H1 (cell line): ENCODE measurements around the gene HS6ST3. TPM values are rescaled to one million over a fixed set of nuclear protein-coding genes. Genes with fewer than 3 reads are reported as not detected.

Source experiments
- CTCF ChIA-PET: fragments of 300-600 bp; sonication (Branson Sonifier 250); formaldehyde crosslinking; loops from one replicate; lab custom pipeline; 2021; ENCODE audit not compliant: partially characterized antibody; lab: Charles Lee
- POLR2A ChIA-PET: fragments of 300-600 bp; sonication (Branson Sonifier 250); formaldehyde crosslinking; loops from one replicate; lab custom pipeline; 2021; ENCODE audit warnings: inconsistent platforms; ENCODE audit not compliant: partially characterized antibody; lab: Charles Lee
- DNase-seq, 2 experiments: peaks; one replicate each; pipeline versions ENCODE4 v3.0.0 to v3.0.0-alpha.2; 2010 to 2022; ENCODE audit warnings: low spot score in 2 of 2, low read depth in 1 of 2, mixed read lengths in 1 of 2
- FAIRE-seq: peaks from 2 replicates; lab custom pipeline; 2011; peaks lifted over from hg19 to GRCh38; lab: Jason Lieb, UNC
- H2AFZ ChIP-seq: 2 replicates; pipeline ENCODE4 v1.8.1; 2012; ENCODE audit warnings: low read length, inconsistent platforms
- H2AK5ac ChIP-seq: 2 replicates; pipeline ENCODE4 v1.6.1; 2013; ENCODE audit warnings: low read depth, low read length
- H2BK120ac ChIP-seq: replicated peaks from 2 replicates; pipeline ENCODE3; 2013; ENCODE audit warnings: low read depth, low read length, inconsistent platforms
- H2BK12ac ChIP-seq: 2 replicates; pipeline ENCODE4 v1.6.1; 2013; ENCODE audit warnings: low read depth, low read length
- H2BK15ac ChIP-seq: 2 replicates; pipeline ENCODE4 v1.6.1; 2013; ENCODE audit warnings: low read length
- H2BK20ac ChIP-seq: 2 replicates; pipeline ENCODE4 v1.6.1; 2013; ENCODE audit warnings: low read length
- H2BK5ac ChIP-seq: 2 replicates; pipeline ENCODE4 v1.6.1; 2013; ENCODE audit warnings: low read depth, low read length
- H3K14ac ChIP-seq: 2 replicates; pipeline ENCODE4 v1.6.1; 2013; ENCODE audit warnings: inconsistent platforms; ENCODE audit not compliant: insufficient read length
- H3K18ac ChIP-seq: 2 replicates; pipeline ENCODE4 v1.6.1; 2013; ENCODE audit warnings: low read length; ENCODE audit errors: extremely low read depth
- H3K23ac ChIP-seq: 2 replicates; pipeline ENCODE4 v1.6.1; 2013; ENCODE audit warnings: inconsistent platforms; ENCODE audit not compliant: insufficient read length
- H3K23me2 ChIP-seq: 2 replicates; pipeline ENCODE4 v1.6.1; 2013; ENCODE audit warnings: low read depth, low read length
- H3K27ac ChIP-seq: 2 replicates; pipeline ENCODE4 v1.6.1; 2011; ENCODE audit warnings: low read depth, low read length, inconsistent platforms
- H3K27me3 ChIP-seq, 4 experiments: replicated peaks in 1 of 4; 1 replicate in 1 of 4; 2 replicates in 3 of 4; pipeline versions ENCODE4 v1.6.1 to v1.8.1; 2011 to 2013; ENCODE audit warnings: low read length in 3 of 4, mild to moderate bottlenecking in 3 of 4, inconsistent platforms in 2 of 4, mixed read lengths in 2 of 4, moderate library complexity in 1 of 4; ENCODE audit not compliant: control insufficient read depth in 3 of 4, insufficient read depth in 3 of 4; ENCODE audit errors: extremely low read depth in 1 of 4
- H3K36me3 ChIP-seq, 4 experiments: 2 replicates each; pipeline versions ENCODE4 v1.6.1 to v1.8.1; 2011 to 2013; ENCODE audit warnings: mild to moderate bottlenecking in 4 of 4, low read length in 3 of 4, moderate library complexity in 2 of 4, control low read depth in 1 of 4, inconsistent platforms in 1 of 4; ENCODE audit not compliant: insufficient read depth in 4 of 4, control insufficient read depth in 2 of 4
- H3K4ac ChIP-seq: replicated peaks from 2 replicates; pipeline ENCODE3; 2013; ENCODE audit warnings: low read length, low read depth, mixed read lengths, inconsistent platforms; ENCODE audit not compliant: insufficient read length
- H3K4me1 ChIP-seq, 4 experiments: replicated peaks in 1 of 4; 1 replicate in 1 of 4; 2 replicates in 3 of 4; pipeline versions ENCODE4 v1.6.1 to v1.8.1; 2011 to 2013; ENCODE audit warnings: low read length in 3 of 4, inconsistent platforms in 2 of 4, mixed read lengths in 1 of 4; ENCODE audit not compliant: insufficient read depth in 4 of 4, control insufficient read depth in 3 of 4
- H3K4me2 ChIP-seq, 2 experiments: 2 replicates each; pipeline versions ENCODE4 v1.6.1 to v1.8.1; 2011 to 2013; ENCODE audit warnings: low read depth in 2 of 2, low read length in 2 of 2, control low read depth in 1 of 2, inconsistent platforms in 1 of 2, mild to moderate bottlenecking in 1 of 2; ENCODE audit not compliant: insufficient read depth in 1 of 2
- H3K4me3 ChIP-seq, 4 experiments: fragments of 200-600, 300-600 bp in 1 of 4; sonication (generic), shearing (Covaris generic), sonication (Bioruptor Twin) in 1 of 4; 2 replicates each; pipeline versions ENCODE4 v1.5.1 to v1.8.1; 2011 to 2016; ENCODE audit warnings: low read length in 4 of 4, low read depth in 3 of 4, control low read depth in 2 of 4, inconsistent platforms in 2 of 4, mild to moderate bottlenecking in 2 of 4, mixed read lengths in 1 of 4, moderate library complexity in 1 of 4; ENCODE audit not compliant: insufficient read depth in 2 of 4; ENCODE audit errors: extremely low read depth in 1 of 4
- H3K56ac ChIP-seq: replicated peaks from 2 replicates; pipeline ENCODE3; 2013; ENCODE audit warnings: low read depth, mild to moderate bottlenecking, mixed read lengths, low read length, inconsistent platforms; ENCODE audit not compliant: insufficient read length
- H3K79me1 ChIP-seq: 2 replicates; pipeline ENCODE4 v1.6.1; 2013; ENCODE audit warnings: low read depth, low read length, control low read depth
- H3K79me2 ChIP-seq, 2 experiments: 2 replicates each; pipeline versions ENCODE4 v1.6.1 to v1.8.1; 2012 to 2013; ENCODE audit warnings: low read length in 2 of 2, mild to moderate bottlenecking in 2 of 2, inconsistent platforms in 1 of 2; ENCODE audit not compliant: insufficient read depth in 2 of 2, control insufficient read depth in 1 of 2
- H3K9ac ChIP-seq, 4 experiments: replicated peaks in 1 of 4; 1 replicate in 1 of 4; 2 replicates in 3 of 4; pipeline versions ENCODE4 v1.6.1 to v1.8.1; 2011 to 2013; ENCODE audit warnings: low read depth in 3 of 4, low read length in 3 of 4, control low read depth in 2 of 4, mild to moderate bottlenecking in 2 of 4, moderate library complexity in 2 of 4, inconsistent platforms in 1 of 4; ENCODE audit errors: extremely low read depth in 1 of 4
- H3K9me3 ChIP-seq, 2 experiments: 2 replicates each; pipeline versions ENCODE4 v1.6.1 to v1.8.1; 2012 to 2013; ENCODE audit warnings: mild to moderate bottlenecking in 2 of 2, moderate library complexity in 2 of 2, control low read depth in 1 of 2, inconsistent platforms in 1 of 2, low read depth in 1 of 2, low read length in 1 of 2, mixed read lengths in 1 of 2; ENCODE audit not compliant: insufficient read depth in 2 of 2
- H4K20me1 ChIP-seq, 2 experiments: replicated peaks in 1 of 2; 2 replicates each; pipeline versions ENCODE3 to v1.8.1; 2011 to 2013; ENCODE audit warnings: inconsistent platforms in 2 of 2, low read length in 2 of 2, mild to moderate bottlenecking in 1 of 2; ENCODE audit not compliant: insufficient read depth in 2 of 2, control insufficient read depth in 1 of 2
- H4K5ac ChIP-seq: 2 replicates; pipeline ENCODE4 v1.6.1; 2013; ENCODE audit warnings: low read length, low read depth, mixed read lengths, inconsistent platforms; ENCODE audit not compliant: insufficient read length
- H4K8ac ChIP-seq: 2 replicates; pipeline ENCODE4 v1.8.0; 2013; ENCODE audit warnings: mild to moderate bottlenecking, moderate library complexity, low read length, inconsistent platforms; ENCODE audit not compliant: insufficient read depth; ENCODE audit errors: extremely low read depth
- H4K91ac ChIP-seq: replicated peaks from 2 replicates; pipeline ENCODE3; 2013; ENCODE audit warnings: low read length, mixed read lengths, inconsistent platforms; ENCODE audit not compliant: insufficient read length
- BRCA1 ChIP-seq: IDR thresholded peaks from 2 replicates; pipeline ENCODE4 v1.6.1; 2012; ENCODE audit warnings: low read depth, low read length, improper control_type of control experiment
- JUN ChIP-seq: IDR thresholded peaks from 2 replicates; pipeline ENCODE4 v1.6.1; 2011; ENCODE audit warnings: low read depth, mild to moderate bottlenecking, improper control_type of control experiment, low read length
- KDM1A ChIP-seq: fragments of 200-600, 300-600 bp; sonication (generic); IDR thresholded peaks from 2 replicates; pipeline ENCODE4 v1.7.1; 2016; ENCODE audit warnings: mild to moderate bottlenecking, low read length, borderline replicate concordance
- KDM5A ChIP-seq: fragments of 200-600 bp; IDR thresholded peaks from 2 replicates; pipeline ENCODE4 v1.7.1; 2012; ENCODE audit warnings: mild to moderate bottlenecking, low read length, inconsistent platforms, mixed read lengths
- MAFK ChIP-seq: IDR thresholded peaks from 2 replicates; pipeline ENCODE4 v1.6.1; 2012; ENCODE audit warnings: low read depth, mild to moderate bottlenecking, improper control_type of control experiment, low read length
- NANOG ChIP-seq: IDR thresholded peaks from 2 replicates; pipeline ENCODE4 v1.6.1; 2011; ENCODE audit warnings: low read length, low read depth, mild to moderate bottlenecking, inconsistent platforms; ENCODE audit not compliant: insufficient read depth, poor library complexity, severe bottlenecking
- NRF1 ChIP-seq: IDR thresholded peaks from 2 replicates; pipeline ENCODE4 v1.6.1; 2011; ENCODE audit warnings: mild to moderate bottlenecking, low read depth, low read length, improper control_type of control experiment
- RAD21 ChIP-seq, 2 experiments: IDR thresholded peaks in 1 of 2; conservative IDR thresholded peaks in 1 of 2; 2 replicates each; pipeline ENCODE4 v1.6.1; 2011; ENCODE audit warnings: low read depth in 2 of 2, low read length in 2 of 2, improper control_type of control experiment in 1 of 2, inconsistent platforms in 1 of 2, mild to moderate bottlenecking in 1 of 2, moderate library complexity in 1 of 2
- RFX5 ChIP-seq: IDR thresholded peaks from 2 replicates; pipeline ENCODE4 v1.6.1; 2011; ENCODE audit warnings: low read depth, low read length, improper control_type of control experiment, borderline replicate concordance
- RXRA ChIP-seq: IDR thresholded peaks from 2 replicates; pipeline ENCODE4 v1.6.1; 2011; ENCODE audit warnings: low read depth, mild to moderate bottlenecking, low read length, moderate library complexity; ENCODE audit not compliant: insufficient read depth
- SIRT6 ChIP-seq: IDR thresholded peaks from one replicate; pipeline ENCODE4 v1.7.1; 2012; ENCODE audit warnings: low read length, inconsistent platforms
- SUZ12 ChIP-seq: fragments of 200-600 bp; sonication (generic); IDR thresholded peaks from 2 replicates; pipeline ENCODE4 v1.6.1; 2012; ENCODE audit warnings: mild to moderate bottlenecking, inconsistent platforms, low read length, moderate library complexity, mixed read lengths
- TCF12 ChIP-seq: IDR thresholded peaks from 2 replicates; pipeline ENCODE4 v1.6.1; 2011; ENCODE audit warnings: low read depth, mild to moderate bottlenecking, low read length
- WGBS, 2 experiments: shearing (Covaris generic) in 1 of 2; methylation state at CpG; one replicate each; pipeline versions ENCODE4 v1.1.6 to v1.1.7; 2013 to 2015; ENCODE audit warnings: low lambda C conversion rate in 2 of 2, mixed read lengths in 2 of 2, inconsistent platforms in 1 of 2, low coverage in 1 of 2, missing lambda C conversion rate in 1 of 2; ENCODE audit not compliant: insufficient replicate concordance in 2 of 2, insufficient coverage in 1 of 2, insufficient read length in 1 of 2; ENCODE audit errors: extremely low coverage in 1 of 2, missing lambda C conversion rate in 1 of 2; 5-methylcytosine and 5-hydroxymethylcytosine counted together
- polyA plus RNA-seq, 7 experiments: library from polyadenylated mRNA; depleted of rRNA in 3 of 7; stranded (reverse) in 5 of 7; unstranded in 2 of 7; fragments of >200 nt in 5 of 7; fragments of 200-250 nt in 2 of 7; gene quantifications; 1 replicate in 5 of 7; 2 replicates in 1 of 7; 4 replicates in 1 of 7; pipeline versions ENCODE4 v1.2.1 to v1.2.3, GENCODE V29; 2011 to 2013; ENCODE audit warnings: missing spikeins in 2 of 7, mixed read lengths in 2 of 7
- total RNA-seq: library from RNA; stranded (reverse); fragmentation: NEBNext Ultra II Directional; extraction: Animal tissue kit (Norgen Biotek cat#: 25700); gene quantifications from 2 replicates; pipeline ENCODE4 v1.2.1, GENCODE V29; 2021
- TF ChIP-seq, protein P1 (sequence below): IDR thresholded peaks from 2 replicates; pipeline ENCODE4 v1.6.1; 2011; ENCODE audit warnings: low read depth, mild to moderate bottlenecking, low read length; ENCODE audit not compliant: insufficient read depth

Gene HS6ST3
- total and polyA plus RNA-seq, 2 of the 8 experiments (the other 6 are each of a cell fraction or from before 2014, with no cell fraction given) = 0.45 to 1.2 TPM

DNA sequence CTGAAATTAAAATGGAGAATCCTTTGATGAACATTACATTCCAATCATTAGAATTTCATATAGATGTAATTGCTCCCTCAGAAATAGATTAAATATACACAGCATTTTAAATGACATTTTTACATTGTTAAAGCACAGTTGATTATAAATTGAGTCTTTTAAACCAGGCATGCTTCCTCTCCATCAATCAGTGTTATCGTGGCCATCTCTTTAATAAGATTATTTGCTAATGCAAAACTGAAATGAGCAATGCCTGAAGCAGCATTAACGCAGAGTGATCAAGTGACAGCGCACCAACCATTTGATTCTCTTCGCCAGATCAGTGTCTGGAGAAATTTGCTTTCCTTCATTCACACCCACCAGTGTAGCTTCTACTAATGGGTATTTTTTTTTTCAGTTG is 644.6 kb downstream of the HS6ST3 start:
- H2BK20ac ChIP-seq = no peak overlapping the region
- H2BK5ac ChIP-seq = no peak overlapping the region
- no peak overlapping the region for H4K8ac ChIP-seq
- H4K91ac ChIP-seq = no peak overlapping the region
- H4K20me1 ChIP-seq = no peaks in the 10 kb centered on the region
- no peak for FAIRE-seq
- no peaks in the 10 kb centered on the region for H3K9me3 ChIP-seq
- no peaks in the 10 kb centered on the region for H3K36me3 ChIP-seq
- CTCF ChIA-PET = interaction anchor here (1.2 kb wide), 1 partner anchor 1226 kb away, joined by 3 read pairs; no protein-coding TSS in a partner anchor
- H3K23me2 ChIP-seq = no peaks in the 10 kb centered on the region
- no peak overlapping the region for H3K4me2 ChIP-seq
- no peak overlapping the region for H2AK5ac ChIP-seq
- H3K4me1 ChIP-seq = no peaks in the 10 kb centered on the region
- H3K79me1 ChIP-seq = no peaks in the 10 kb centered on the region
- H3K4ac ChIP-seq = no peak overlapping the region
- H3K4me3 ChIP-seq = no peak overlapping the region
- no peak for DNase-seq
- 93% methylated on average over 4 of the region's 4 CpGs; no CpG with 5 or more reads in 1 of the 2 experiments for WGBS, 2 experiments
- H3K14ac ChIP-seq = no peak overlapping the region
- no peak overlapping the region for H2BK120ac ChIP-seq
- H2BK15ac ChIP-seq = no peak overlapping the region
- H3K79me2 ChIP-seq = no peaks in the 10 kb centered on the region
- no peak overlapping the region for H3K27ac ChIP-seq
- POLR2A ChIA-PET = no interaction called here
- no peak overlapping the region for H3K18ac ChIP-seq
- no peak overlapping the region for H3K23ac ChIP-seq
- no peak overlapping the region for H2AFZ ChIP-seq
- H4K5ac ChIP-seq = no peak overlapping the region
- no peaks in the 10 kb centered on the region for H3K27me3 ChIP-seq
- no peak overlapping the region for H3K56ac ChIP-seq
- H2BK12ac ChIP-seq = no peak overlapping the region
- no peak overlapping the region for H3K9ac ChIP-seq
- TF ChIP-seq NANOG (no peak), KDM1A (no peak), RXRA (no peak), RAD21 (IDR thresholded peaks at IDR 0.05 in 1 of 2, conservative IDR thresholded peaks at IDR 0.05 in 1 of 2; ENCODE audit: low read depth in 2 of 2, low read length in 2 of 2) (no peak), KDM5A (no peak), SUZ12 (no peak), TCF12 (no peak), JUN (no peak), SIRT6 (no peak), RFX5 (no peak), BRCA1 (no peak), NRF1 (no peak), MAFK (no peak)
- TF ChIP-seq, protein P1, sequence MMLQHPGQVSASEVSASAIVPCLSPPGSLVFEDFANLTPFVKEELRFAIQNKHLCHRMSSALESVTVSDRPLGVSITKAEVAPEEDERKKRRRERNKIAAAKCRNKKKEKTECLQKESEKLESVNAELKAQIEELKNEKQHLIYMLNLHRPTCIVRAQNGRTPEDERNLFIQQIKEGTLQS = no peak
